HepG2 (cell line): Measurements from ENCODE around the gene RNASE8. TPM values are rescaled to one million over a fixed set of nuclear protein-coding genes. Genes with fewer than 3 reads are reported as not detected.

ENCODE experiments used
- CENPX ChIP-seq: sonication (generic); formaldehyde crosslinking; IDR thresholded peaks from 2 replicates; pipeline ENCODE4 v1.9.0; 2021; ENCODE audit warnings: mild to moderate bottlenecking, missing genetic modification reagents, moderate library complexity
- GFI1 ChIP-seq: sonication (generic); formaldehyde crosslinking; IDR thresholded peaks from 2 replicates; pipeline ENCODE4 v1.5.0; 2020; ENCODE audit warnings: missing genetic modification reagents, mild to moderate bottlenecking, borderline replicate concordance
- KDM3A ChIP-seq: IDR thresholded peaks from 2 replicates; pipeline ENCODE4 v1.6.1; 2018; ENCODE audit warnings: low read depth, missing compliant biosample characterization
- MZF1 ChIP-seq: sonication (generic); formaldehyde crosslinking; IDR thresholded peaks from 2 replicates; pipeline ENCODE4 v1.8.1; 2023; ENCODE audit warnings: mild to moderate bottlenecking, missing genetic modification reagents, borderline replicate concordance
- NKX3-1 ChIP-seq: sonication (generic); formaldehyde crosslinking; IDR thresholded peaks from 2 replicates; pipeline ENCODE4 v1.5.0; 2020; ENCODE audit warnings: missing genetic modification reagents
- REPIN1 ChIP-seq: sonication (generic); formaldehyde crosslinking; IDR thresholded peaks from 2 replicates; pipeline ENCODE4 v1.8.0; 2022; ENCODE audit warnings: missing genetic modification reagents, low read depth, mild to moderate bottlenecking, borderline replicate concordance
- SAFB2 ChIP-seq: sonication (generic); formaldehyde crosslinking; IDR thresholded peaks from 2 replicates; pipeline ENCODE4 v1.5.1; 2020; ENCODE audit warnings: missing genetic modification reagents, low read depth, mild to moderate bottlenecking, borderline replicate concordance
- SCMH1 ChIP-seq: sonication (generic); formaldehyde crosslinking; IDR thresholded peaks from 2 replicates; pipeline ENCODE4 v1.9.0; 2021; ENCODE audit warnings: missing genetic modification reagents, mild to moderate bottlenecking, borderline replicate concordance
- TBL1XR1 ChIP-seq: fragments of 150-350 bp; IDR thresholded peaks from 2 replicates; pipeline ENCODE4 v1.6.1; 2014; ENCODE audit warnings: borderline replicate concordance, low read length; ENCODE audit not compliant: partially characterized antibody
- TEAD2 ChIP-seq: sonication (generic); formaldehyde crosslinking; IDR thresholded peaks from 2 replicates; pipeline ENCODE4 v1.9.0; 2021; ENCODE audit warnings: missing genetic modification reagents
- THAP11 ChIP-seq: IDR thresholded peaks from 2 replicates; pipeline ENCODE4 v1.6.1; 2016; ENCODE audit warnings: missing biosample characterization, missing genetic modification reagents
- THYN1 ChIP-seq: sonication (generic); formaldehyde crosslinking; IDR thresholded peaks from 2 replicates; pipeline ENCODE4 v1.8.1; 2023; ENCODE audit warnings: low read depth, mild to moderate bottlenecking, moderate library complexity, missing genetic modification reagents, borderline replicate concordance
- ZFY ChIP-seq: sonication (generic); formaldehyde crosslinking; IDR thresholded peaks from 2 replicates; pipeline ENCODE4 v1.4.0; 2020; ENCODE audit warnings: missing genetic modification reagents
- ZNF225 ChIP-seq: sonication (generic); formaldehyde crosslinking; IDR thresholded peaks from 2 replicates; pipeline ENCODE4 v1.4.0; 2020; ENCODE audit warnings: mild to moderate bottlenecking, missing genetic modification reagents
- ZNF430 ChIP-seq: sonication (generic); formaldehyde crosslinking; IDR thresholded peaks from 2 replicates; pipeline ENCODE4 v1.9.0; 2021; ENCODE audit warnings: mild to moderate bottlenecking, missing genetic modification reagents
- ZNF441 ChIP-seq: sonication (generic); formaldehyde crosslinking; IDR thresholded peaks from 2 replicates; pipeline ENCODE4 v1.7.0; 2021; ENCODE audit warnings: missing genetic modification reagents, borderline replicate concordance
- ZNF550 ChIP-seq: sonication (generic); formaldehyde crosslinking; IDR thresholded peaks from 2 replicates; pipeline ENCODE4 v1.4.0; 2020; ENCODE audit warnings: mild to moderate bottlenecking, missing genetic modification reagents, borderline replicate concordance
- ZNF703 ChIP-seq: sonication (generic); formaldehyde crosslinking; IDR thresholded peaks from 2 replicates; pipeline ENCODE4 v1.5.1; 2020; ENCODE audit warnings: missing genetic modification reagents, mild to moderate bottlenecking, moderate library complexity, borderline replicate concordance
- polyA plus RNA-seq, 8 experiments: library from polyadenylated mRNA; depleted of rRNA in 3 of 8; stranded (reverse) in 7 of 8; unstranded in 1 of 8; fragments of >200 nt; fragmentation: Illumina TruSeq in 4 of 8; extraction: Trizol in 4 of 8; gene quantifications; 2 replicates each; pipeline versions ENCODE4 v1.2.1 to v1.2.3, GENCODE V29; 2011 to 2016; ENCODE audit warnings: low read depth in 4 of 8, missing spikeins in 1 of 8, mixed read lengths in 1 of 8; ENCODE audit not compliant: insufficient read depth in 1 of 8
- total RNA-seq, 5 experiments: library from RNA; depleted of rRNA; stranded (reverse); fragments of >200 nt; fragmentation: Illumina TruSeq; extraction: Trizol; gene quantifications; 2 replicates each; pipeline ENCODE4 v1.2.3, GENCODE V29; 2016; ENCODE audit warnings: low read depth in 1 of 5
- TF ChIP-seq, protein P1 (sequence below): IDR thresholded peaks from 2 replicates; pipeline ENCODE4 v1.6.1; 2016; ENCODE audit warnings: missing compliant biosample characterization, missing genetic modification reagents, borderline replicate concordance
- TF ChIP-seq, protein P2 (sequence below): sonication (generic); formaldehyde crosslinking; IDR thresholded peaks from 2 replicates; pipeline ENCODE4 v1.8.1; 2023; ENCODE audit warnings: mild to moderate bottlenecking, missing genetic modification reagents
- TF ChIP-seq, protein P3 (sequence below): sonication (generic); formaldehyde crosslinking; IDR thresholded peaks from 2 replicates; pipeline ENCODE4 v1.5.0; 2020; ENCODE audit warnings: missing genetic modification reagents
- TF ChIP-seq, protein P4 (sequence below): sonication (generic); formaldehyde crosslinking; conservative IDR thresholded peaks from 2 replicates; pipeline ENCODE4 v1.4.0; 2020; ENCODE audit warnings: missing genetic modification reagents
- TF ChIP-seq, protein P5 (sequence below): sonication (generic); formaldehyde crosslinking; IDR thresholded peaks from 2 replicates; pipeline ENCODE4 v1.4.0; 2020; ENCODE audit warnings: mild to moderate bottlenecking, missing genetic modification reagents

RNASE8 gene
- total and polyA plus RNA-seq, 2 of the 13 experiments (the other 11 are each of a cell fraction or from before 2014, with no cell fraction given) = not detected

DNA sequence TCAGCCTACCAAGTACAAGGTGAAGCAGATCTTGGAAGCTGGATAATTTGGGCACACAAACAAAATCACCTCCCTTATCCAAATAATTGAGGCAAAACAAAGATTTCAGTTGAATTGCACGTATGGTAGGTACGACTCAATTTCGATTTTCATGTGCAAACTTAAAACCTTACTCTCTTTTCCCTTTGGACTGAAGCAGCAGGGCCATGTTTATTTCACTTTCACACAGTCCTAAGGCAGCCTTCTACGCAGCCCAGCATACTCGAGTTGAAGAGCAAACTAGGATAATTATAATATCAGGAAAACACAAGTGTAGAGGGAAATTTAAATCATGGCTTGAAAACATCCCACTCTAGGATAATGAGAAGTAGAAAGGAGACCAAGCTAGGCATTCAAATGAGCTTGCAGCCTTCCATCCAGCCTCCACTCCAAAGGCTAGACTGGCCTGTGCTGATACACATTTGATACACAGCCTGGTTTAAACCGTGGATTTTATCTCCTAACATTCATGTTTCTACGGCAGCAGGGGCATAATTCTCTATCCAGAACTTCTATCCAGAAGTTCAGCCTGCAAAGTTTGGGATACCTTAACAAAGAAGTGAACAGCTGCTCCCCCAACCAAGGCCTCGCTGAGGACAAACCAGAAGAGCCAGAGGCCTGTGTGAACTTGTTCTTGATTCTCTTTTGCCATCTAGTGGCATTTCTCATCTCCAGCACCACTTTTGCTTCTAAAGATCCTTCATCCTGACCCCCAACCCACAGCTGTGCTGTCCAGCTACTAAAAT is 17.8 kb upstream of the RNASE8 start (continued):
- TF ChIP-seq ZNF703 (CRISPR knock-in tag) (no peak), ZNF550 (CRISPR knock-in tag) (no peak), REPIN1 (CRISPR knock-in tag) (no peak), GFI1 (no peak), SAFB2 (no peak), TBL1XR1 (peak; percentile 59), ZFY (peak; percentile 78), ZNF225 (CRISPR knock-in tag) (no peak), THYN1 (CRISPR knock-in tag) (no peak), ZNF441 (CRISPR knock-in tag) (no peak), CENPX (CRISPR knock-in tag) (no peak), ZNF430 (0 out of 2 replicates have a peak, but pooled peaks have one; percentile 59), TEAD2 (CRISPR knock-in tag) (no peak), MZF1 (no peak), SCMH1 (no peak), NKX3-1 (CRISPR knock-in tag) (no peak), KDM3A (CRISPR knock-in tag) (no peak), THAP11 (CRISPR knock-in tag) (0 out of 2 replicates have a peak, but pooled peaks have one; percentile 14)
- TF ChIP-seq, protein P1, sequence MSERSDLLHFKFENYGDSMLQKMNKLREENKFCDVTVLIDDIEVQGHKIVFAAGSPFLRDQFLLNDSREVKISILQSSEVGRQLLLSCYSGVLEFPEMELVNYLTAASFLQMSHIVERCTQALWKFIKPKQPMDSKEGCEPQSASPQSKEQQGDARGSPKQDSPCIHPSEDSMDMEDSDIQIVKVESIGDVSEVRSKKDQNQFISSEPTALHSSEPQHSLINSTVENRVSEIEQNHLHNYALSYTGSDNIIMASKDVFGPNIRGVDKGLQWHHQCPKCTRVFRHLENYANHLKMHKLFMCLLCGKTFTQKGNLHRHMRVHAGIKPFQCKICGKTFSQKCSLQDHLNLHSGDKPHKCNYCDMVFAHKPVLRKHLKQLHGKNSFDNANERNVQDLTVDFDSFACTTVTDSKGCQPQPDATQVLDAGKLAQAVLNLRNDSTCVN (CRISPR knock-in tag) = peak; percentile 34; the same call in 1 of the 2 replicates
- TF ChIP-seq, protein P2, sequence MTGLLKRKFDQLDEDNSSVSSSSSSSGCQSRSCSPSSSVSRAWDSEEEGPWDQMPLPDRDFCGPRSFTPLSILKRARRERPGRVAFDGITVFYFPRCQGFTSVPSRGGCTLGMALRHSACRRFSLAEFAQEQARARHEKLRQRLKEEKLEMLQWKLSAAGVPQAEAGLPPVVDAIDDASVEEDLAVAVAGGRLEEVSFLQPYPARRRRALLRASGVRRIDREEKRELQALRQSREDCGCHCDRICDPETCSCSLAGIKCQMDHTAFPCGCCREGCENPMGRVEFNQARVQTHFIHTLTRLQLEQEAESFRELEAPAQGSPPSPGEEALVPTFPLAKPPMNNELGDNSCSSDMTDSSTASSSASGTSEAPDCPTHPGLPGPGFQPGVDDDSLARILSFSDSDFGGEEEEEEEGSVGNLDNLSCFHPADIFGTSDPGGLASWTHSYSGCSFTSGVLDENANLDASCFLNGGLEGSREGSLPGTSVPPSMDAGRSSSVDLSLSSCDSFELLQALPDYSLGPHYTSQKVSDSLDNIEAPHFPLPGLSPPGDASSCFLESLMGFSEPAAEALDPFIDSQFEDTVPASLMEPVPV (CRISPR knock-in tag) = no peak
- TF ChIP-seq, protein P3, sequence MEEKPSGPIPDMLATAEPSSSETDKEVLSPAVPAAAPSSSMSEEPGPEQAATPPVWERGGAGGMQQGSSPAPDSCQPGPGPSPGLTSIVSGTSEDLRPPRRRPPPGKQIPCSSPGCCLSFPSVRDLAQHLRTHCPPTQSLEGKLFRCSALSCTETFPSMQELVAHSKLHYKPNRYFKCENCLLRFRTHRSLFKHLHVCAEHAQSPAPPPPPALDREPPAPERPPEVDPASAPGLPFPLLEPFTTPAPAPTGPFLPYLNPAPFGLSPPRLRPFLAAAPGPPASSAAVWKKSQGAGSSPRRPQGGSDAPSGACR (CRISPR knock-in tag) = no peak
- TF ChIP-seq, protein P4, sequence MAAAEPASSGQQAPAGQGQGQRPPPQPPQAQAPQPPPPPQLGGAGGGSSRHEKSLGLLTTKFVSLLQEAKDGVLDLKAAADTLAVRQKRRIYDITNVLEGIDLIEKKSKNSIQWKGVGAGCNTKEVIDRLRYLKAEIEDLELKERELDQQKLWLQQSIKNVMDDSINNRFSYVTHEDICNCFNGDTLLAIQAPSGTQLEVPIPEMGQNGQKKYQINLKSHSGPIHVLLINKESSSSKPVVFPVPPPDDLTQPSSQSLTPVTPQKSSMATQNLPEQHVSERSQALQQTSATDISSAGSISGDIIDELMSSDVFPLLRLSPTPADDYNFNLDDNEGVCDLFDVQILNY = no peak
- TF ChIP-seq, protein P5, sequence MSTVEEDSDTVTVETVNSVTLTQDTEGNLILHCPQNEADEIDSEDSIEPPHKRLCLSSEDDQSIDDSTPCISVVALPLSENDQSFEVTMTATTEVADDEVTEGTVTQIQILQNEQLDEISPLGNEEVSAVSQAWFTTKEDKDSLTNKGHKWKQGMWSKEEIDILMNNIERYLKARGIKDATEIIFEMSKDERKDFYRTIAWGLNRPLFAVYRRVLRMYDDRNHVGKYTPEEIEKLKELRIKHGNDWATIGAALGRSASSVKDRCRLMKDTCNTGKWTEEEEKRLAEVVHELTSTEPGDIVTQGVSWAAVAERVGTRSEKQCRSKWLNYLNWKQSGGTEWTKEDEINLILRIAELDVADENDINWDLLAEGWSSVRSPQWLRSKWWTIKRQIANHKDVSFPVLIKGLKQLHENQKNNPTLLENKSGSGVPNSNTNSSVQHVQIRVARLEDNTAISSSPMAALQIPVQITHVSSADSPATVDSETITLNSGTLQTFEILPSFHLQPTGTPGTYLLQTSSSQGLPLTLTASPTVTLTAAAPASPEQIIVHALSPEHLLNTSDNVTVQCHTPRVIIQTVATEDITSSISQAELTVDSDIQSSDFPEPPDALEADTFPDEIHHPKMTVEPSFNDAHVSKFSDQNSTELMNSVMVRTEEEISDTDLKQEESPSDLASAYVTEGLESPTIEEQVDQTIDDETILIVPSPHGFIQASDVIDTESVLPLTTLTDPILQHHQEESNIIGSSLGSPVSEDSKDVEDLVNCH (CRISPR knock-in tag) = no peak
